GM19240 (cell line): ENCODE measurements around the gene EXOC6B.
"Not testable (repeated sequence)": the region's sequence is repeated elsewhere in the genome, so short reads cannot be mapped to it uniquely, and the experiment has no call there.

ENCODE experiments used
- DNase-seq: peaks from one replicate; pipeline ENCODE4 v3.0.0; 2011; ENCODE audit warnings: low spot score; ENCODE audit not compliant: insufficient read length

The EXOC6B gene

DNA sequence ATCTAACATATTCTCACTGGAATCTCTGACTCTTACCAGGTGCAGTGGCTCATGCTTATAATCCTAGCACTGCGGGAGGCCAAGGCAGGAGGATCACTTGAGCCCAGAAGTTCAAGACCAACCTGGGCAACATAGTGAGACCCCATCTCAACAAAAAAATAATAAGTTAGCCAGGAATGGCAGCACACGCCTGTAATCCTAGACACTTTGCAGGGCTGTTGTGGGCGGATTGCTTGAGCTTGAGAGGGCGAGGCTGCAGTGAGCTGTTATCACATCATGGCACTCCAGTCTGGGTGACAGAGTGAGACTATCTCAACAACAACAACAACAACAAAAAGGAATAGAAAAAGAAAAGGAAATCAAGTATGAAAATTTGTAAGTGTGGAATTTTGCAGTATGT, 371.6 kb downstream of the EXOC6B start:
- no peak for DNase-seq

GRCh38 chr2:72442270-72442669, 383.6 kb downstream of the EXOC6B start:
- DNase-seq: no peak

GRCh38 chr2:72439892-72440291, 385.9 kb downstream of the EXOC6B start:
- no peak for DNase-seq

- DNase-seq: no peak
Measured at GRCh38 chr2:72438364-72438763, 387.5 kb downstream of the EXOC6B start.

- DNase-seq: no peak
Measured at GRCh38 chr2:72431737-72432136, 394.1 kb downstream of the EXOC6B start.

- DNase-seq: no peak
Measured at GRCh38 chr2:72427022-72427861, 398.6 kb downstream of the EXOC6B start.

- DNase-seq: no peak
Measured at GRCh38 chr2:72425996-72426395, 399.8 kb downstream of the EXOC6B start.

GRCh38 chr2:72423756-72424155, 402.1 kb downstream of the EXOC6B start:
- DNase-seq: no peak

GRCh38 chr2:72421771-72422379, 404.0 kb downstream of the EXOC6B start:
- not testable (repeated sequence) for DNase-seq

DNA sequence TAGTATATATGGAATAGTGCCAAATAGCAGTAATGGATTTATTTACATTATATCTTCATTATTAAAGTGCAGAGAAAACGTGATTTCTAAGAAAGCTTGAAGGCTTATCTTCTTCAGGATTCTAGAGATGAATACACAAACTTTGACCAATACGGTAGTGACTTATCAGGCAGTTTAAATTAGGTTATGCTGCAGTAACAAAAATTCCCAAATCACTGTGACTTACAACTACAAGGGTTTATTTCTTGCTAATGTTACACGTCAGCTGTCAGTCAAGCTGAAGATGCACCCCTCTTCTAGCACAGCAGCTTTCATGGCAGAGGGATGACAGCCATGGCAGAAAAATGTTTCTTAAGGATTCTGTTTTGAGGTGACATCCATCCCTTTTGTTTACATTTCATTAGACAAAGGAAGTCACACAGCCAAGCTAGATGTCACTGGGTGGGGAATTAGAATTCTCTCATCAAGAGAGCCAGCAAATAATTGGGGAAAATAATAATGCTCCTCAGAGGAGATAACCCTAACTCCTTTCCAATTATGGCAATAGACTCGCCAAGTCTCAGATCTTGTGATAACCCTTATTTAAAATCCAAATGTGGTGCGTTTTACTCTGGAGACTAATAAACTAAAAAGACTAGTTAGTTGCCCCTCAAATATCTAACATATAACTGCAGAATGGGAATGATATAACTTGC, 409.9 kb downstream of the EXOC6B start:
- DNase-seq: no peak

DNA sequence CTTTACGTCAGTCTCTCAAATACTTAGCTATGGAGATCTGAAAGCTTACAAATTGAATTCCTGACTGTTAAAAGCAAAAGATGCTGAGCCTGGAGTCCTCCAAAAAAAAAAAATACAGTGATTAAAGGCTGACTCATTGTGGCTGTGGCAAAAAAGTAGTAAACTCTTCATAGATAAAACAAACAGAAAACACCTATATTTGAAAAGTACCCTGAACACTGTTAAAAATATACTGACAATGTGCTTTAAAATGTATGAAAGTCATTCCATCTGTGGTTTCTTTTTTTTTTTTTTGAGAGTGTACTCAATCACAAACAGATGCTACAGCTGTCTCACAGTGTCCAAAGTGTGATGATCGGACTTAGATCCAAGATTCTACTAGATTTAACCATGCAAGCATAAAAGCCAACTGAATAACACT, 410.6 kb downstream of the EXOC6B start:
- DNase-seq: no peak

DNA sequence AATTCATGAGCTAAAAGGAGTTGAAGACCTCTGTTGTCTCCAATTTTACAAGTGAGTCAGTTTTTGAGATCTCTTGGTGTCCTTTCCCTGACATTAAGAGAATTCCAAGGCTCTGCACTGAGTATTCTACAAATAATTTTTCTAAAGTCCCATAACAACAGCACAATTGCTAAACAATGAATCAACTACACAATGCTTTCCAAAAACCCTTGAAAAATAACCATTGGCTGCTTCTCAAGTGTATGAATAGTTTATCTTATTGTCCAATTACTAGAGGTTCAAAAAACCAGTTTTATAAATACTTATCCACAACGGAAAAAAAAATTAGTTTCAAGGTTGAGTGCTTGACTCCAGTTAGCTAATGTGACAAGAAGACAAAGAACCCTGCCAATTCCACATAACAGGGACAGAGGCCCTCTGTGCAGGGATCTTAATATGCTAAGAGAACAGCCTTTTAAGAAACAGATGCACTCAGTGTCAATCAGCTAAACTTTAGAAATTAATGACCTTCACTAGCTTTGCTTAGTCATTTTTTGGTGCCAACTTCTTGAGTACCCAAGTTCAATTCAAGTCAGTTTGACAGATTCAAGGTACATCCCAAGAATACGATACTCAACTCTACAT, 411.6 kb downstream of the EXOC6B start:
- no peak for DNase-seq

DNA sequence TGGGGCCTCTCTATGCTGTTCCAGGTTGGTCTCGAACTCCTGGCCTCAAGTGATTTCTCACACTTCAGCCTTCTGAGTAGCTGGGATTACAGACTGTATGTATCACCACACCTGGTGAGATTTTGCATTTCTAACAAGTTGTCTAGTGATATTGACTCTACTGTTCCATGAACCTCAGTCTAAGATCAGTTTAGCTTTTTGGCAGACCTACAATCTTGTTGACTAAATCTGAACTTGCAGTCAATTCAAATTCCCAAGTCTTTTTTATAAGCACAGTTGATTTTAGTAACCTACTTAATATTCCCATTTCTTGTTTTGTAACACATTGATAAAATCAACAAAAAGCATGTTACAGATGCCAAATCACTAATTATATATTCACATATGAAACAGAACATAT, 412.1 kb downstream of the EXOC6B start:
- DNase-seq: no peak

GRCh38 chr2:72412214-72412613, 413.6 kb downstream of the EXOC6B start:
- DNase-seq: no peak

GRCh38 chr2:72399879-72400278, 426.0 kb downstream of the EXOC6B start:
- DNase-seq: no peak

- no peak for DNase-seq
Measured at GRCh38 chr2:72395096-72395495, 430.7 kb downstream of the EXOC6B start.

- DNase-seq: no peak
Measured at GRCh38 chr2:72394541-72395070, 431.2 kb downstream of the EXOC6B start.

DNA sequence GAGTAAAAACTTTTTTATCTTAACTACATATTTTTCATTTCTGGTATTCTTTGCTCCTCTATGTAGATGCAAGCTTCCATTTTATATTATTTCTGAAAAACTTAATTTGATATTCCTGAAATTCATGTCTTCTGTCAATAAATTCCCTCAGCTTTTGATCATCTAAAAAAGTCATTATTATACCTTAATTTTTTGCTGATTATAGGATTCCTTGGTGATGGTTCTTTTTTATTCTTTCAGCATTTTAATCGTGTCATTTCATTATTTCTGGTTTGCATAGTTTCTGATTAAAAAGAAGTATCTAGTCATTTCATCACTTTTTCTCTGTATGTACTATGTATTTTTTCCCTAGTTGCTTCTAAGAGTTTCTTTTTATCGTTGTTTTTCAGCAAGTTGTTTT, 436.4 kb downstream of the EXOC6B start:
- no peak for DNase-seq

- no peak for DNase-seq
Measured at GRCh38 chr2:72388263-72388662, 437.6 kb downstream of the EXOC6B start.

- no peak for DNase-seq
Measured at GRCh38 chr2:72386288-72386687, 439.5 kb downstream of the EXOC6B start.

GRCh38 chr2:72378753-72379348, 447.0 kb downstream of the EXOC6B start:
- DNase-seq: no peak
